Measurements from ENCODE around the gene NBR1.
"Not testable (repeated sequence)": the region's sequence is repeated elsewhere in the genome, so short reads cannot be mapped to it uniquely, and the experiment has no call there.

NBR1 gene

GRCh38 chr17:43212641-43213490, 41.9 kb downstream of the NBR1 start:
- in situ Hi-C loops (cut with HindIII; ENCODE audit: low pct_unique_long_range_greater_than_20kb, low sequenced_read_pairs): no loop called here
- TF ChIP-seq JUND (IDR thresholded peaks at IDR 0.05; ENCODE audit: low read depth): no peak
- DNase-seq (ENCODE audit: low read depth in 1 of 2, low spot score in 1 of 2): peak in 1 of 2 experiments; percentile 60

- in situ Hi-C loops (cut with HindIII; ENCODE audit: low pct_unique_long_range_greater_than_20kb, low sequenced_read_pairs): no loop called here
- DNase-seq (ENCODE audit: low read depth in 1 of 2, low spot score in 1 of 2): peak in 1 of 2 experiments; percentile 45
- TF ChIP-seq JUND (IDR thresholded peaks at IDR 0.05; ENCODE audit: low read depth): no peak
Observed at GRCh38 chr17:43213545-43213944, 42.5 kb downstream of the NBR1 start.

GRCh38 chr17:43215341-43215740, 44.3 kb downstream of the NBR1 start:
- TF ChIP-seq JUND (IDR thresholded peaks at IDR 0.05; ENCODE audit: low read depth): no peak
- no peak for DNase-seq (ENCODE audit: low read depth in 1 of 2, low spot score in 1 of 2)
- in situ Hi-C loops (cut with HindIII; ENCODE audit: low pct_unique_long_range_greater_than_20kb, low sequenced_read_pairs): no loop called here

GRCh38 chr17:43216369-43216761, 45.4 kb downstream of the NBR1 start:
- in situ Hi-C loops (cut with HindIII; ENCODE audit: low pct_unique_long_range_greater_than_20kb, low sequenced_read_pairs): no loop called here
- no peak for TF ChIP-seq JUND (IDR thresholded peaks at IDR 0.05; ENCODE audit: low read depth)
- DNase-seq (ENCODE audit: low read depth in 1 of 2, low spot score in 1 of 2): no peak

GRCh38 chr17:43216762-43217613, 46.0 kb downstream of the NBR1 start:
- DNase-seq (ENCODE audit: low read depth in 1 of 2, low spot score in 1 of 2): no peak
- no peak for TF ChIP-seq JUND (IDR thresholded peaks at IDR 0.05; ENCODE audit: low read depth)
- in situ Hi-C loops (cut with HindIII; ENCODE audit: low pct_unique_long_range_greater_than_20kb, low sequenced_read_pairs): no loop called here

GRCh38 chr17:43217614-43218087, 46.6 kb downstream of the NBR1 start:
- TF ChIP-seq JUND (IDR thresholded peaks at IDR 0.05; ENCODE audit: low read depth): no peak
- in situ Hi-C loops (cut with HindIII; ENCODE audit: low pct_unique_long_range_greater_than_20kb, low sequenced_read_pairs): no loop called here
- DNase-seq (ENCODE audit: low read depth in 1 of 2, low spot score in 1 of 2): no peak

- DNase-seq (ENCODE audit: low read depth in 1 of 2, low spot score in 1 of 2): no peak
- no peak for TF ChIP-seq JUND (IDR thresholded peaks at IDR 0.05; ENCODE audit: low read depth)
- in situ Hi-C loops (cut with HindIII; ENCODE audit: low pct_unique_long_range_greater_than_20kb, low sequenced_read_pairs): no loop called here
Observed at GRCh38 chr17:43219001-43219400, 48.0 kb downstream of the NBR1 start.

- in situ Hi-C loops (cut with HindIII; ENCODE audit: low pct_unique_long_range_greater_than_20kb, low sequenced_read_pairs): no loop called here
- TF ChIP-seq JUND (IDR thresholded peaks at IDR 0.05; ENCODE audit: low read depth): no peak
- DNase-seq (ENCODE audit: low read depth in 1 of 2, low spot score in 1 of 2): no peak
Observed at GRCh38 chr17:43219746-43220380, 48.8 kb downstream of the NBR1 start.

GRCh38 chr17:43220511-43221125, 49.6 kb downstream of the NBR1 start:
- TF ChIP-seq JUND (IDR thresholded peaks at IDR 0.05; ENCODE audit: low read depth): no peak
- in situ Hi-C loops (cut with HindIII; ENCODE audit: low pct_unique_long_range_greater_than_20kb, low sequenced_read_pairs): no loop called here

GRCh38 chr17:43224146-43224705, 53.2 kb downstream of the NBR1 start:
- in situ Hi-C loops (cut with HindIII; ENCODE audit: low pct_unique_long_range_greater_than_20kb, low sequenced_read_pairs): no loop called here
- no peak for TF ChIP-seq JUND (IDR thresholded peaks at IDR 0.05; ENCODE audit: low read depth)
- no peak for DNase-seq (ENCODE audit: low read depth in 1 of 2, low spot score in 1 of 2)

More at GRCh38 chr17:43220511-43221125, 49.6 kb downstream of the NBR1 start:
- no peak for DNase-seq (ENCODE audit: low read depth in 1 of 2, low spot score in 1 of 2)

- in situ Hi-C loops (cut with HindIII; ENCODE audit: low pct_unique_long_range_greater_than_20kb, low sequenced_read_pairs): no loop called here
- DNase-seq (ENCODE audit: low read depth in 1 of 2, low spot score in 1 of 2): no peak
- no peak for TF ChIP-seq JUND (IDR thresholded peaks at IDR 0.05; ENCODE audit: low read depth)
Observed at GRCh38 chr17:43226393-43226792, 55.4 kb downstream of the NBR1 start.

GRCh38 chr17:43228020-43228782, 57.2 kb downstream of the NBR1 start, which contains the start of gene CCDC200:
Gene CCDC200, minus strand, starts transcription at chr17:43228623. Its CDS starts 69 bp downstream, at chr17:43228554.
- in situ Hi-C loops (cut with HindIII; ENCODE audit: low pct_unique_long_range_greater_than_20kb, low sequenced_read_pairs); DNase-seq (ENCODE audit: low read depth in 1 of 2, low spot score in 1 of 2): not testable (repeated sequence)

- in situ Hi-C loops (cut with HindIII; ENCODE audit: low pct_unique_long_range_greater_than_20kb, low sequenced_read_pairs); DNase-seq (ENCODE audit: low read depth in 1 of 2, low spot score in 1 of 2): not testable (repeated sequence)
Observed at GRCh38 chr17:43231205-43232020, 60.4 kb downstream of the NBR1 start.

- DNase-seq (ENCODE audit: low read depth in 1 of 2, low spot score in 1 of 2); in situ Hi-C loops (cut with HindIII; ENCODE audit: low pct_unique_long_range_greater_than_20kb, low sequenced_read_pairs): not testable (repeated sequence)
Observed at GRCh38 chr17:43232021-43232699, 61.1 kb downstream of the NBR1 start.
